ENCODE measurements around the gene CFAP70.

The CFAP70 gene

DNA sequence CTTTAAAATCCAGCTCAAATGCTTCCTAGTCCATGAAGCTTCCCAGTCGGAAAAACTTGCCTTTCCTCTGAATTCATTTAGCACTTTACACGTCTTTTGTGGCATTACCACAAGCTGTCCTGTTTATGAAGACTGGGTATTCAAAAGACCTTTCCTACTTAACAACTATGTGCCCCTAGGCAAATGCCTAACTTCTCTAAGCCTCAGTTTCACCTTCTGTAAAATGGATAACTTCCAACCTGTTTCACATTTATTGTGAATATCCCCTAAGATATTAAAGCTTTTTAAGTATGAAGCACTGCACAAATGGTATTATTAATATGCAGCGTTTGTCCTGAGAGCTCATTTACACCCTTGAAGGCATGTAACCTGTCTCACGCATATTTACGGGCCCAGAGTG is 843 bp downstream of the CFAP70 start:
- POLR2A ChIA-PET = no interaction called here
- TF ChIP-seq CTCF (IDR thresholded peaks at IDR 0.05; ENCODE audit: insufficient read depth, low read length, missing control alignments) = no peak
- H3K4me3 ChIP-seq (ENCODE audit: low read depth, low read length) = peak overlapping the region; percentile 84
- CTCF ChIA-PET = interaction anchor here (1.5 to 1.7 kb wide), 2 partner anchors 94 to 95 kb away, joined by 5 to 6 read pairs; no protein-coding TSS in a partner anchor
- no peak for DNase-seq (ENCODE audit: low read depth, low spot score)

DNA sequence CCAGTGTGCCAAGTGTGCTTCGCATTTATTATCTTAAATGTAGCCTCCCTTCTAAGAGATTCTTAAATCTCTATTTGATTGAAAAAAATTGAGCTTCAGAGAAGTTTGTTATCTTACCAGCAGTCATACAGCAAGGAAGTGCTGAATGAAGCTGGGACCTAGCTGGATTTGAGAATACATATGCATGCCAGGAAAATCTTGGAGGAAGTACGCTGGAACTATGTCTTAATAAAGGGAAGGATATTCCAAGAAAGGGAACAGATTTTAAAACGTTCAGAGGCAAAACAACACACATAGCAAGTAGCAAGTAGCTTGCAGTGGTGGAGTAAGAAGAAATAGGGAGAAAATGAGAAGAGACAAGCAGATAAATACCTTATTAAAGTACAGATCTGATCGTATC is 1.5 kb downstream of the CFAP70 start:
- ChIA-PET CTCF (interaction anchor here (1.7 kb wide), 1 partner anchor 95 kb away, joined by 5 read pairs; no protein-coding TSS in a partner anchor), POLR2A (no interaction called here)
- no peak overlapping the region for H3K4me3 ChIP-seq (ENCODE audit: low read depth, low read length)
- no peak for DNase-seq (ENCODE audit: low read depth, low spot score)
- no peak for TF ChIP-seq CTCF (IDR thresholded peaks at IDR 0.05; ENCODE audit: insufficient read depth, low read length, missing control alignments)

DNA sequence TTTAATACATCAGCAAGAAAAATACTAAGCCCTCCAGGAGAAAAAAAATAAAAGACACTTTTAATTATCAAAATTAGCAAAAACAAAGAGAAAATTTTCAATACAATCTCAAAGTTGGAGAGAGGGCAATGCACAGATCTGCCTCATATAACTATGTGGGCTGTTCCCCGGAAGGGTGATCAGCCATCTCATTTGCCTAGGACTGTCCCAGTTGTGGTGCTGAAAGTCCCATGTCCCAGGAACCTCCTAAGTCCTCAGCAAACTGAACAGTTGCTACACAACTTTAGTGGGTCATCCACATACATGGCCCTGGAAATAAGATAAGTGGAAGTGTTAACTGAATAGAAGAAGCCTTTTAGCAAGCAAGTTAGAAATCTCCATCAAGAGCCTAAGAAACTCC is 14.4 kb downstream of the CFAP70 start:
- TF ChIP-seq CTCF (IDR thresholded peaks at IDR 0.05; ENCODE audit: insufficient read depth, low read length, missing control alignments) = no peak
- H3K4me3 ChIP-seq (ENCODE audit: low read depth, low read length) = no peak overlapping the region
- ChIA-PET POLR2A (no interaction called here), CTCF (no interaction called here)
- no peak for DNase-seq (ENCODE audit: low read depth, low spot score)

DNA sequence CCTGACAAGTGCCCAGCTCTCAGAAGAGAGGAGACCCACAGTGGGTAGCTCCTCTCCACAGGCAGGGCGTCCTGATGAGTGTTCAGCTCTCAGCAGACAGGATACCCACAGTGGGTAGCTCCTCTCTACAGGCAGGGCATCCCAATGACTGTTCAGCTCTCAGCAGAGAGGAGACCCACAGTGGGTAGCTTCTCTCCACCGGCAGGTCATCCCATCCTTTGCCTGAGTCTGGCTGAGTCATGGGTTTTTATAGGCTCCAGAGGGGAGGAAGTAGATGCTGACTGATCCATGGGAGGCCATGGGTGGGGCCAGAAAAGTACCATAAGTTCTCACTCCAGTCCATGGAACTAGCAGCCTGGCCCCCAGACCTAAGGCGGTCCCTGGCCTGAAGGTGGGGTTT is 18.5 kb downstream of the CFAP70 start:
- ChIA-PET CTCF (no interaction called here), POLR2A (no interaction called here)
- H3K4me3 ChIP-seq (ENCODE audit: low read depth, low read length) = no peak overlapping the region
- DNase-seq (ENCODE audit: low read depth, low spot score) = no peak
- no peak for TF ChIP-seq CTCF (IDR thresholded peaks at IDR 0.05; ENCODE audit: insufficient read depth, low read length, missing control alignments)

GRCh38 chr10:73339436-73339835 is 19.2 kb downstream of the CFAP70 start:
- ChIA-PET POLR2A (no interaction called here), CTCF (no interaction called here)
- TF ChIP-seq CTCF (IDR thresholded peaks at IDR 0.05; ENCODE audit: insufficient read depth, low read length, missing control alignments) = no peak
- DNase-seq (ENCODE audit: low read depth, low spot score) = no peak
- no peak overlapping the region for H3K4me3 ChIP-seq (ENCODE audit: low read depth, low read length)

GRCh38 chr10:73338801-73339368 is 19.8 kb downstream of the CFAP70 start:
- no peak for DNase-seq (ENCODE audit: low read depth, low spot score)
- CTCF ChIA-PET = no interaction called here
- POLR2A ChIA-PET = no interaction called here
- TF ChIP-seq CTCF (IDR thresholded peaks at IDR 0.05; ENCODE audit: insufficient read depth, low read length, missing control alignments) = no peak
- no peak overlapping the region for H3K4me3 ChIP-seq (ENCODE audit: low read depth, low read length)

Measured in AG04449 (cell line).